GM12878 (cell line): ENCODE results near the gene PCDHGA2. TPM values are rescaled to one million over a fixed set of nuclear protein-coding genes. Genes with fewer than 3 reads are reported as not detected.

Experiments
- BHLHE40 ChIP-seq, 2 experiments: fragments of 450-650 bp in 1 of 2; IDR thresholded peaks; 2 replicates each; pipeline ENCODE4 v1.6.1; 2011 to 2017; ENCODE audit warnings: low read depth in 2 of 2, borderline replicate concordance in 1 of 2, improper control_type of control experiment in 1 of 2, low read length in 1 of 2, mild to moderate bottlenecking in 1 of 2
- CBFB ChIP-seq: IDR thresholded peaks from 2 replicates; pipeline ENCODE4 v1.6.1; 2016; ENCODE audit warnings: antibody characterized with exemption, low read depth
- GABPA ChIP-seq: IDR thresholded peaks from 2 replicates; pipeline ENCODE4 v1.6.1; 2014; ENCODE audit warnings: antibody characterized with exemption, low read depth, mild to moderate bottlenecking, inconsistent platforms
- GATAD2B ChIP-seq: fragments of 450-650 bp; conservative IDR thresholded peaks from 2 replicates; pipeline ENCODE4 v1.6.1; 2017; ENCODE audit warnings: low read depth, mild to moderate bottlenecking, moderate library complexity
- HSF1 ChIP-seq: fragments of 150-350 bp; IDR thresholded peaks from 2 replicates; pipeline ENCODE4 v1.6.1; 2014; ENCODE audit warnings: mild to moderate bottlenecking, low read depth, low read length
- IKZF1 ChIP-seq: fragments of 450-650 bp; conservative IDR thresholded peaks from 2 replicates; pipeline ENCODE4 v1.6.1; 2017; ENCODE audit warnings: antibody characterized with exemption, mild to moderate bottlenecking
- IRF4 ChIP-seq: IDR thresholded peaks from 2 replicates; pipeline ENCODE4 v1.6.1; 2011; ENCODE audit warnings: low read depth, low read length
- JUNB ChIP-seq: IDR thresholded peaks from 2 replicates; pipeline ENCODE4 v1.6.1; 2016; ENCODE audit warnings: antibody characterized with exemption, mild to moderate bottlenecking
- LARP7 ChIP-seq: fragments of 450-650 bp; IDR thresholded peaks from 2 replicates; pipeline ENCODE4 v1.6.1; 2017; ENCODE audit warnings: mild to moderate bottlenecking
- MAX ChIP-seq: IDR thresholded peaks from 2 replicates; pipeline ENCODE4 v1.6.1; 2012; ENCODE audit warnings: low read depth, low read length, improper control_type of control experiment
- MTA2 ChIP-seq: fragments of 450-650 bp; IDR thresholded peaks from 2 replicates; pipeline ENCODE4 v1.6.1; 2016; ENCODE audit warnings: low read depth, mild to moderate bottlenecking, moderate library complexity
- MTA3 ChIP-seq: IDR thresholded peaks from 2 replicates; pipeline ENCODE4 v1.6.1; 2012; ENCODE audit warnings: low read length, inconsistent platforms, borderline replicate concordance
- MYC ChIP-seq: IDR thresholded peaks from 2 replicates; pipeline ENCODE4 v1.6.1; 2011; ENCODE audit warnings: mild to moderate bottlenecking, low read length, moderate library complexity, inconsistent platforms; ENCODE audit not compliant: insufficient read depth, insufficient replicate concordance, insufficient read length, severe bottlenecking
- PAX8 ChIP-seq: fragments of 450-650 bp; IDR thresholded peaks from 2 replicates; pipeline ENCODE4 v1.6.1; 2017; ENCODE audit warnings: mild to moderate bottlenecking, moderate library complexity
- PBX3 ChIP-seq: IDR thresholded peaks from 2 replicates; pipeline ENCODE4 v1.6.1; 2011; ENCODE audit warnings: mild to moderate bottlenecking, low read depth, low read length, moderate library complexity; ENCODE audit not compliant: insufficient replicate concordance
- POLR2AphosphoS2 ChIP-seq: IDR thresholded peaks from 2 replicates; pipeline ENCODE4 v1.6.1; 2011; ENCODE audit warnings: low read depth, mild to moderate bottlenecking, low read length, improper control_type of control experiment, moderate library complexity
- POLR2AphosphoS5 ChIP-seq: IDR thresholded peaks from 2 replicates; pipeline ENCODE4 v1.6.1; 2011; ENCODE audit warnings: mild to moderate bottlenecking, low read length, inconsistent platforms
- POU2F2 ChIP-seq: IDR thresholded peaks from 3 replicates; pipeline ENCODE4 v1.6.1; 2011; ENCODE audit warnings: low read depth, mild to moderate bottlenecking, low read length, borderline replicate concordance
- RAD21 ChIP-seq: IDR thresholded peaks from 2 replicates; pipeline ENCODE4 v1.6.1; 2011; ENCODE audit warnings: mild to moderate bottlenecking, low read depth, low read length, moderate library complexity; ENCODE audit not compliant: insufficient read depth
- RBBP5 ChIP-seq: fragments of 200-600 bp; sonication (generic); conservative IDR thresholded peaks from 2 replicates; pipeline ENCODE4 v1.6.1; 2016
- SKIL ChIP-seq: fragments of 450-650 bp; IDR thresholded peaks from 2 replicates; pipeline ENCODE4 v1.6.1; 2017; ENCODE audit warnings: mild to moderate bottlenecking, low read depth, inconsistent platforms; ENCODE audit not compliant: poor library complexity, severe bottlenecking
- SMAD1 ChIP-seq: fragments of 450-650 bp; IDR thresholded peaks from 2 replicates; pipeline ENCODE4 v1.6.1; 2018; ENCODE audit warnings: mild to moderate bottlenecking, low read depth; ENCODE audit not compliant: partially characterized antibody
- SREBF1 ChIP-seq: IDR thresholded peaks from 2 replicates; pipeline ENCODE4 v1.6.1; 2012; ENCODE audit warnings: mild to moderate bottlenecking, low read length
- STAT1 ChIP-seq: fragments of 450-650 bp; conservative IDR thresholded peaks from 2 replicates; pipeline ENCODE4 v1.6.1; 2014; ENCODE audit warnings: antibody characterized with exemption, mild to moderate bottlenecking
- SUZ12 ChIP-seq: fragments of 200-600 bp; sonication (generic); IDR thresholded peaks from one replicate; pipeline ENCODE4 v1.6.1; 2018; ENCODE audit warnings: antibody characterized with exemption, mild to moderate bottlenecking; ENCODE audit not compliant: unreplicated experiment
- ZBED1 ChIP-seq: IDR thresholded peaks from 2 replicates; pipeline ENCODE4 v1.6.1; 2016; ENCODE audit warnings: borderline replicate concordance
- polyA plus RNA-seq, 11 experiments: library from polyadenylated mRNA; depleted of rRNA in 4 of 11; unstranded in 6 of 11; stranded (reverse) in 5 of 11; fragments of >200 nt; fragmentation: Nextera tagmentation in 4 of 11; fragmentation: Illumina TruSeq in 1 of 11; extraction: Ambion mirVana in 4 of 11; extraction: Trizol in 1 of 11; gene quantifications; 1 replicate in 1 of 11; 2 replicates in 10 of 11; pipeline versions ENCODE4 v1.2.1 to v1.2.3, GENCODE V29; 2011 to 2016; ENCODE audit warnings: inconsistent platforms in 2 of 11, missing spikeins in 2 of 11, low read depth in 1 of 11
- total RNA-seq, 4 experiments: library from RNA; depleted of rRNA in 3 of 4; stranded (reverse); fragments of >200 nt in 3 of 4; fragmentation: Illumina TruSeq in 1 of 4; extraction: Trizol in 1 of 4; gene quantifications; 2 replicates each; pipeline versions ENCODE4 v1.2.1 to v1.2.3, GENCODE V29; 2013 to 2021

PCDHGA2 gene
- total and polyA plus RNA-seq, 10 of the 15 experiments (the other 5 are each of a cell fraction or from before 2014, with no cell fraction given): 0.03 to 0.11 (median 0.05) TPM; not detected in 4

- TF ChIP-seq BHLHE40 (IDR thresholded peaks at IDR 0.05; ENCODE audit: borderline replicate concordance in 1 of 2, low read depth in 2 of 2, low read length in 1 of 2): peak in 1 of 2 experiments; percentile 28; a peak in 1 of 4 replicates
- TF ChIP-seq PAX8: no peak
- TF ChIP-seq STAT1: peak; percentile 30; the same call in 1 of the 2 replicates
- TF ChIP-seq RBBP5: no peak
- TF ChIP-seq GATAD2B: peak; percentile 64
- TF ChIP-seq MTA3: peak; percentile 2; the same call in 1 of the 2 replicates
- peak; percentile 97 for TF ChIP-seq PBX3
- TF ChIP-seq HSF1: no peak
- TF ChIP-seq ZBED1: 0 out of 2 replicates have a peak, but pooled peaks have one; percentile 12
- TF ChIP-seq SUZ12: no peak
- TF ChIP-seq SREBF1: no peak
- peak; percentile 69 for TF ChIP-seq SMAD1
- peak; percentile 74; the same call in 1 of the 2 replicates for TF ChIP-seq CBFB
- TF ChIP-seq POU2F2: peak; percentile 62
- TF ChIP-seq MYC: no peak
- no peak for TF ChIP-seq MTA2
- peak; percentile 98 for TF ChIP-seq POLR2AphosphoS5
- peak; percentile 94 for TF ChIP-seq POLR2AphosphoS2
- peak; percentile 70 for TF ChIP-seq RAD21
- 0 out of 2 replicates have a peak, but pooled peaks have one; percentile 4 for TF ChIP-seq IRF4
- TF ChIP-seq SKIL: no peak
- TF ChIP-seq IKZF1: peak; percentile 58
- TF ChIP-seq GABPA: peak; percentile 83
- no peak; the same call in none of the 2 replicates for TF ChIP-seq MAX
- no peak; the same call in 1 of the 2 replicates for TF ChIP-seq JUNB
- 0 out of 2 replicates have a peak, but pooled peaks have one; percentile 41 for TF ChIP-seq LARP7
These were observed 18.1 kb upstream of the PCDHGA2 start, which contains the start of gene TAF7 (continued) for GRCh38 chr5:141320225-141321169.
